Gastroesophageal sphincter (tissue), 3 donors: ENCODE results near the gene CLIP3.

ENCODE experiments used
- CTCF ChIP-seq, 4 experiments: fragments of 200-600 bp in 2 of 4; fragments of 450-650 bp in 2 of 4; sonication (generic) in 1 of 4; IDR thresholded peaks; one replicate each; pipeline ENCODE4 v1.5.1; 2017 to 2019; ENCODE audit warnings: antibody characterized with exemption in 4 of 4, mild to moderate bottlenecking in 2 of 4, moderate library complexity in 2 of 4
- EP300 ChIP-seq: sonication (generic); formaldehyde crosslinking; IDR thresholded peaks from one replicate; pipeline ENCODE4 v1.6.1; 2017; ENCODE audit warnings: antibody characterized with exemption, mild to moderate bottlenecking
- POLR2AphosphoS5 ChIP-seq: sonication (generic); formaldehyde crosslinking; IDR thresholded peaks from one replicate; pipeline ENCODE4 v1.6.1; 2017; ENCODE audit warnings: antibody characterized with exemption

DNA sequence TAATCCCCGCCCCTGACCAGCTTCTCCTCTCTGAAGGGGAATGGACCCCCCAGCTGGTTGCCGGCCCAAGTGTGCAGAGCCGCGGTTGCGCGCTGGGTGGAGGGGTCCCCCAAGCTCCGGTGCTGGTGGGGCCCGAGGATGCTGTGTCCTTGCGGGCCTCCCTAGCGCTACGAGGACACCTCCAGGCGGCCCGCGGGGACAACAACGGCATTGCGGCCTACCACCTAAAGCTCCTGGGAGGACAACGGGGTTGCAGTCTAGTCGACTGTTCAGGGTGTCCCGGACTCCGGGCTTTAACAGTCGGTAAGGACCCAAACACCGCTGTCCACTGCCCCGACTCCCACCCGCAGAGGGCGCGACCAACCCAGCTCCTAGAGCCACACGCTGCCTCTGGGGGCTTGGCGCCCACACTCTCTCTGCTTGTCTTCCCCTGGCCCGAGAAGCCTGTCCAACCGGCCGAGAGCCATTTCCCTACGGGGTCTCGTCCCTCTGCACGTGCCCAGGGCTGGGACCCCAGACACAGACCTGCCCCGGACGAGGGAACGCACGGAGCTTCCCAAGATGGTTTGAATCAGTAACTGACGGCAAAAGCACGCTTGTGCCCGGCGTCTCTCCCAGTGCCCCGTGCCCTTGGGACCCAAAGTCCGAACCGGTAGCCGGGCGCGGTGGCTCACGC, 38.6 kb downstream of the CLIP3 start:
- TF ChIP-seq EP300 (no peak), CTCF (IDR thresholded peaks at IDR 0.05) (peak in 2 of 4 experiments; percentile 15 to 47), POLR2AphosphoS5 (no peak)
